Testis (tissue), 2 donors: ENCODE data around the gene TIAM1.

Experiments
- CTCF ChIP-seq, 3 experiments: fragments of 450-650 bp in 2 of 3; fragments of 200-600 bp in 1 of 3; sonication (generic) in 1 of 3; IDR thresholded peaks; one replicate each; pipeline ENCODE4 v1.5.1; 2016 to 2019; ENCODE audit warnings: antibody characterized with exemption in 3 of 3, mild to moderate bottlenecking in 2 of 3, moderate library complexity in 1 of 3
- POLR2A ChIP-seq: fragments of 450-650 bp; IDR thresholded peaks from one replicate; pipeline ENCODE4 v1.6.1; 2017; ENCODE audit warnings: antibody characterized with exemption, mild to moderate bottlenecking, moderate library complexity

GRCh38 chr21:31382060-31382459 lies 38.0 kb upstream of the TIAM1 start:
- TF ChIP-seq CTCF (IDR thresholded peaks at IDR 0.05), result no peak
- no peak for TF ChIP-seq POLR2A
